IMR-90 (cell line): ENCODE results near the gene CLCNKA. TPM values are rescaled to one million over a fixed set of nuclear protein-coding genes. Genes with fewer than 3 reads are reported as not detected.

Source experiments
- ATAC-seq: fragments of 200-7000 bp; cut with Tn5 transposase; 2 replicates; pipeline ENCODE4 v1.9.1; 2020; ENCODE audit warnings: low read depth, mild to moderate bottlenecking, moderate library complexity
- BruUV-seq: library from RNA; stranded (reverse); fragments of 400-500 nt; replicated peaks from 2 replicates; lab custom pipeline; 2021; lab: Mats Ljungman, UMichigan
- CTCF ChIA-PET: fragments of 300-600 bp; formaldehyde crosslinking; extraction: SDS; loops from one replicate; lab custom pipeline; 2021; ENCODE audit warnings: antibody characterized with exemption; lab: Yijun Ruan, JAX
- POLR2A ChIA-PET: fragments of 300-600 bp; sonication (Branson Sonifier 250); formaldehyde crosslinking; loops from one replicate; lab custom pipeline; 2022; ENCODE audit warnings: antibody characterized with exemption; ENCODE audit not compliant: unreplicated experiment; lab: Charles Lee
- DNase-seq: peaks from one replicate; pipeline ENCODE4 v3.0.0; 2013
- H2AFZ ChIP-seq: replicated peaks from 2 replicates; pipeline ENCODE3; 2013; ENCODE audit warnings: low read length, mild to moderate bottlenecking; ENCODE audit not compliant: poor library complexity
- H2AK5ac ChIP-seq: 2 replicates; pipeline ENCODE4 v1.6.1; 2013; ENCODE audit warnings: low read depth, low read length, inconsistent platforms
- H2AK9ac ChIP-seq: replicated peaks from 2 replicates; pipeline ENCODE3; 2013; ENCODE audit warnings: mild to moderate bottlenecking, low read depth, low read length, moderate library complexity; ENCODE audit not compliant: poor library complexity
- H2BK120ac ChIP-seq: 2 replicates; pipeline ENCODE4 v1.6.1; 2013; ENCODE audit warnings: low read depth, low read length, inconsistent platforms
- H2BK15ac ChIP-seq: 3 replicates; pipeline ENCODE4 v1.6.1; 2013; ENCODE audit warnings: low read depth, low read length, inconsistent platforms
- H2BK20ac ChIP-seq: 2 replicates; pipeline ENCODE4 v1.6.1; 2013; ENCODE audit warnings: low read depth, mild to moderate bottlenecking, inconsistent platforms, low read length, moderate library complexity
- H2BK5ac ChIP-seq: 2 replicates; pipeline ENCODE4 v1.6.1; 2013; ENCODE audit warnings: mild to moderate bottlenecking, low read depth, low read length, inconsistent platforms; ENCODE audit not compliant: poor library complexity, severe bottlenecking
- H3K14ac ChIP-seq: replicated peaks from 2 replicates; pipeline ENCODE4 v1.6.1; 2013; ENCODE audit warnings: low read depth, low read length, inconsistent platforms
- H3K18ac ChIP-seq: 2 replicates; pipeline ENCODE4 v1.6.1; 2013; ENCODE audit warnings: low read depth, low read length, control low read depth
- H3K23ac ChIP-seq: 2 replicates; pipeline ENCODE4 v1.6.1; 2013; ENCODE audit warnings: low read depth, low read length, inconsistent platforms
- H3K27ac ChIP-seq: 2 replicates; pipeline ENCODE4 v1.5.1; 2013; ENCODE audit warnings: mild to moderate bottlenecking, control low read depth, low read length; ENCODE audit not compliant: insufficient read depth
- H3K27me3 ChIP-seq: 2 replicates; pipeline ENCODE4 v1.6.1; 2013; ENCODE audit warnings: low read length; ENCODE audit not compliant: control insufficient read depth, insufficient read depth
- H3K36me3 ChIP-seq: 2 replicates; pipeline ENCODE4 v1.6.1; 2013; ENCODE audit warnings: low read length, mixed read lengths; ENCODE audit not compliant: control insufficient read depth, insufficient read depth
- H3K4ac ChIP-seq: 2 replicates; pipeline ENCODE4 v1.6.1; 2013; ENCODE audit warnings: low read depth, low read length, inconsistent platforms
- H3K4me1 ChIP-seq: 2 replicates; pipeline ENCODE4 v1.6.1; 2013; ENCODE audit warnings: low read length, mixed read lengths; ENCODE audit not compliant: control insufficient read depth, insufficient read depth
- H3K4me2 ChIP-seq: 2 replicates; pipeline ENCODE4 v1.6.1; 2013; ENCODE audit warnings: low read depth, mild to moderate bottlenecking, control low read depth, low read length, moderate library complexity
- H3K4me3 ChIP-seq: 2 replicates; pipeline ENCODE4 v1.5.1; 2013; ENCODE audit warnings: low read depth, mild to moderate bottlenecking, control low read depth, low read length, moderate library complexity; ENCODE audit not compliant: insufficient read depth
- H3K56ac ChIP-seq: 2 replicates; pipeline ENCODE4 v1.6.1; 2013; ENCODE audit warnings: low read length, inconsistent platforms; ENCODE audit not compliant: insufficient read depth; ENCODE audit errors: extremely low read depth
- H3K79me1 ChIP-seq, 2 experiments: 2 replicates each; pipeline ENCODE4 v1.6.1; 2013; ENCODE audit warnings: low read length in 2 of 2, inconsistent platforms in 1 of 2, low read depth in 1 of 2
- H3K9ac ChIP-seq: 2 replicates; pipeline ENCODE4 v1.6.1; 2013; ENCODE audit warnings: low read depth, low read length, control low read depth
- H3K9me1 ChIP-seq: 2 replicates; pipeline ENCODE4 v1.6.1; 2013; ENCODE audit warnings: low read length, inconsistent platforms; ENCODE audit not compliant: insufficient read depth
- H3K9me3 ChIP-seq: 2 replicates; pipeline ENCODE4 v1.6.1; 2013; ENCODE audit warnings: low read length; ENCODE audit not compliant: control insufficient read depth, insufficient read depth
- H4K20me1 ChIP-seq: 2 replicates; pipeline ENCODE4 v1.6.1; 2013; ENCODE audit warnings: low read length, inconsistent platforms; ENCODE audit not compliant: insufficient read depth
- H4K5ac ChIP-seq: 2 replicates; pipeline ENCODE4 v1.6.1; 2013; ENCODE audit warnings: mild to moderate bottlenecking, low read depth, low read length, control low read depth
- H4K8ac ChIP-seq, 2 experiments: 2 replicates each; pipeline ENCODE4 v1.6.1; 2013; ENCODE audit warnings: low read depth in 2 of 2, low read length in 2 of 2, control low read depth in 1 of 2, inconsistent platforms in 1 of 2
- H4K91ac ChIP-seq: 2 replicates; pipeline ENCODE4 v1.6.1; 2013; ENCODE audit warnings: low read depth, low read length, inconsistent platforms; ENCODE audit not compliant: insufficient read depth
- CTCF ChIP-seq: conservative IDR thresholded peaks from 2 replicates; pipeline ENCODE4 v1.5.1; 2012; ENCODE audit warnings: mild to moderate bottlenecking, low read depth, low read length, improper control_type of control experiment
- ELK1 ChIP-seq: fragments of 150-350 bp; IDR thresholded peaks from 2 replicates; pipeline ENCODE4 v1.6.1; 2016; ENCODE audit warnings: low read depth, mild to moderate bottlenecking, low read length, moderate library complexity, borderline replicate concordance
- FOS ChIP-seq: fragments of 150-350 bp; IDR thresholded peaks from 2 replicates; pipeline ENCODE4 v1.6.1; 2016; ENCODE audit warnings: low read depth, low read length
- MAFK ChIP-seq: IDR thresholded peaks from 2 replicates; pipeline ENCODE4 v1.6.1; 2012; ENCODE audit warnings: low read depth, low read length, improper control_type of control experiment
- MAZ ChIP-seq: IDR thresholded peaks from 2 replicates; pipeline ENCODE4 v1.6.1; 2012; ENCODE audit warnings: low read depth, mild to moderate bottlenecking, low read length, improper control_type of control experiment, moderate library complexity, borderline replicate concordance
- MXI1 ChIP-seq: IDR thresholded peaks from 2 replicates; pipeline ENCODE4 v1.6.1; 2012; ENCODE audit warnings: low read depth, mild to moderate bottlenecking, low read length, moderate library complexity, borderline replicate concordance
- POLR2A ChIP-seq: IDR thresholded peaks from 2 replicates; pipeline ENCODE4 v1.6.1; 2012; ENCODE audit warnings: mild to moderate bottlenecking, low read depth, low read length
- RAD21 ChIP-seq: IDR thresholded peaks from 2 replicates; pipeline ENCODE4 v1.6.1; 2012; ENCODE audit warnings: low read length, improper control_type of control experiment
- RFX5 ChIP-seq: IDR thresholded peaks from 2 replicates; pipeline ENCODE4 v1.8.0; 2012; ENCODE audit warnings: low read depth, mild to moderate bottlenecking, low read length, moderate library complexity
- SMC3 ChIP-seq: fragments of 150-350 bp; IDR thresholded peaks from 2 replicates; pipeline ENCODE4 v1.6.1; 2016; ENCODE audit warnings: low read depth, mild to moderate bottlenecking, antibody characterized with exemption, low read length, moderate library complexity
- USF2 ChIP-seq: fragments of 150-350 bp; IDR thresholded peaks from 2 replicates; pipeline ENCODE4 v1.6.1; 2017; ENCODE audit warnings: mild to moderate bottlenecking, antibody characterized with exemption, low read length, low read depth
- WGBS, 2 experiments: methylation state at CpG; one replicate each; pipeline versions ENCODE4 v1.1.5 to v1.1.7; 2013; ENCODE audit warnings: missing lambda C conversion rate in 2 of 2; ENCODE audit not compliant: insufficient read length in 1 of 2; ENCODE audit errors: extremely low coverage in 2 of 2; 5-methylcytosine and 5-hydroxymethylcytosine counted together
- dilution Hi-C: fragments of 300-500 bp; cut with HindIII; formaldehyde crosslinking; loops from one replicate; pipeline ENCODE4 v1.14.3; 2018; ENCODE audit warnings: low sequenced_read_pairs; ENCODE audit not compliant: unreplicated experiment
- in situ Hi-C: fragments of 300-500 bp; cut with MboI; formaldehyde crosslinking; loops from 3 replicates; pipeline ENCODE4 v1.14.3; 2019; ENCODE audit warnings: low sequenced_read_pairs, inconsistent platforms, mixed read lengths
- intact Hi-C: fragments of 100-400 bp; cut with micrococcal nuclease; formaldehyde crosslinking; loops from 2 replicates; pipeline ENCODE4 v1.10.0; 2022
- polyA plus RNA-seq, 3 experiments: library from polyadenylated mRNA; depleted of rRNA; stranded (reverse); fragments of >200 nt; gene quantifications; 2 replicates each; pipeline ENCODE4 v1.2.3, GENCODE V29; 2012; ENCODE audit warnings: low replicate concordance in 1 of 3
- total RNA-seq: library from RNA; depleted of rRNA; stranded (reverse); fragments of >200 nt; gene quantifications from 2 replicates; pipeline ENCODE4 v1.2.3, GENCODE V29; 2012

Gene CLCNKA
- total and polyA plus RNA-seq, 2 of the 4 experiments (the other 2 are of a cell fraction), result 0.05 TPM; not detected in 1

- no peak for TF ChIP-seq USF2
- no peak for TF ChIP-seq RAD21
- no peak for TF ChIP-seq MAFK
- TF ChIP-seq ELK1, result no peak
- TF ChIP-seq FOS, result no peak
- no peak for TF ChIP-seq CTCF
- TF ChIP-seq RFX5, result no peak
- TF ChIP-seq MXI1, result no peak
- TF ChIP-seq POLR2A, result no peak
- no peak for TF ChIP-seq MAZ
- no peak for TF ChIP-seq SMC3
- ChIA-PET CTCF (interaction anchor here (1.1 to 3.0 kb wide), 3 partner anchors 28 to 106 kb away, joined by 3 to 13 read pairs (median 4); no protein-coding TSS in a partner anchor), POLR2A (no interaction called here)
- DNase-seq (no peak), ATAC-seq (no peak)
- no peak overlapping the region for H3K9ac ChIP-seq
- dilution Hi-C loops, result no loop called here
- H3K4me2 ChIP-seq, result no peak overlapping the region
- H3K4ac ChIP-seq, result peak overlapping the region; percentile 71
- no peaks in the 10 kb centered on the region for H3K36me3 ChIP-seq
- H3K79me1 ChIP-seq, result no peaks in the 10 kb centered on the region; a peak in 1 of 4 replicates
- no peak overlapping the region for H3K56ac ChIP-seq
- no peak overlapping the region for H2BK120ac ChIP-seq
- no peak overlapping the region for H3K18ac ChIP-seq
- H3K9me3 ChIP-seq, result no peaks in the 10 kb centered on the region
- in situ Hi-C loops, result loop anchor here (5.0 kb wide), 1 partner anchor 279 kb away; no protein-coding TSS in a partner anchor
- peak overlapping the region; percentile 41 for H2AFZ ChIP-seq
- no TSS peak for BruUV-seq
- no peaks in the 10 kb centered on the region for H4K20me1 ChIP-seq
- no peaks in the 10 kb centered on the region; the same call in 1 of the 2 replicates for H3K9me1 ChIP-seq
- no peak overlapping the region for H2BK15ac ChIP-seq
- intact Hi-C loops, result no loop called here
- peaks cover 3% of the 10 kb centered on the region for H3K4me1 ChIP-seq
- no peak overlapping the region for H4K5ac ChIP-seq
- no peak overlapping the region for H3K23ac ChIP-seq
- H4K91ac ChIP-seq, result no peak overlapping the region
- H3K4me3 ChIP-seq, result no peak overlapping the region
- no peak overlapping the region for H2AK5ac ChIP-seq
- WGBS, 2 experiments, result no CpG with 5 or more reads among the region's 5 CpGs
- H2BK20ac ChIP-seq, result no peak overlapping the region
- H3K27ac ChIP-seq, result no peak overlapping the region
- H4K8ac ChIP-seq, result no peak overlapping the region
- H2BK5ac ChIP-seq, result no peak overlapping the region
- H3K27me3 ChIP-seq, result no peaks in the 10 kb centered on the region
- H3K14ac ChIP-seq, result no peak overlapping the region
- H2AK9ac ChIP-seq, result peak overlapping the region; percentile 70
Observed at GRCh38 chr1:16083486-16083885, 61.6 kb downstream of the CLCNKA start.
